Measurements from ENCODE around the gene YRDC.

DNA sequence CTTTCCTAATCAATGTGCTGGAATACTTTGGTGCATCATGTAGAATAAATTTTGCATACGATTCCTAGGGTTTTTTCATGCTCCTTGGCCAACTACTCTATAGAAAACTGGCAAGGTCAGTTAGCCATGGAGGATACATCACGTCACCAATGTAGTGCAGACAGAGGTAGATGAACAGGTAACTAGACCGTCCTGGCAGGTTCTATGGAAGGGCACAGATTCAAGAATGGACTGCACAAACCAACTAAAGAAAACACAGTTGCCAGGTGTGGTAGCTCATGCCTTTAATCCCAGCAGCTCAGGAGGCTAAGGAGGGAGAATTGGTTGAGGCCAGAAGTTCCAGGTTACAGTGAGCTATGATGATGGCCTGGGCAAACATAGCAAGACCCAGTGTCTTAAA is 41.5 kb upstream of the YRDC start:
- no peak for TF ChIP-seq CTCF (IDR thresholded peaks at IDR 0.05)
- TF ChIP-seq POLR2A (IDR thresholded peaks at IDR 0.05): no peak

Measured in testis (tissue), 2 donors.